CD4-positive, alpha-beta T cell treated with Interleukin-15 for 4 hours (primary cell): ENCODE data around the gene CLIC6.
"Not testable (repeated sequence)": the region's sequence is repeated elsewhere in the genome, so short reads cannot be mapped to it uniquely, and the experiment has no call there.

ENCODE experiments used
- DNase-seq: peaks from one replicate; pipeline ENCODE4 v3.0.0-alpha.2; 2020; ENCODE audit warnings: low spot score

Gene CLIC6

GRCh38 chr21:34653522-34653921 lies 15.3 kb upstream of the CLIC6 start:
- DNase-seq, result no peak

- no peak for DNase-seq
Observed at GRCh38 chr21:34661848-34662247, 6.9 kb upstream of the CLIC6 start.

GRCh38 chr21:34667761-34668160 lies 1.0 kb upstream of the CLIC6 start:
- no peak for DNase-seq

GRCh38 chr21:34669149-34669879 lies 520 bp downstream of the CLIC6 start:
- DNase-seq, result no peak

- not testable (repeated sequence) for DNase-seq
Observed at GRCh38 chr21:34669880-34670219, 1.1 kb downstream of the CLIC6 start.

GRCh38 chr21:34670220-34670961 lies 1.6 kb downstream of the CLIC6 start:
- DNase-seq, result no peak

GRCh38 chr21:34670962-34671348 lies 2.2 kb downstream of the CLIC6 start:
- no peak for DNase-seq

GRCh38 chr21:34671462-34671861 lies 2.7 kb downstream of the CLIC6 start:
- no peak for DNase-seq

GRCh38 chr21:34671891-34672290 lies 3.1 kb downstream of the CLIC6 start:
- no peak for DNase-seq

- DNase-seq, result no peak
Observed at GRCh38 chr21:34673006-34673405, 4.2 kb downstream of the CLIC6 start.

GRCh38 chr21:34674468-34674867 lies 5.7 kb downstream of the CLIC6 start:
- DNase-seq, result no peak

- no peak for DNase-seq
Observed at GRCh38 chr21:34675871-34676270, 7.1 kb downstream of the CLIC6 start.

GRCh38 chr21:34679051-34679450 lies 10.3 kb downstream of the CLIC6 start:
- DNase-seq, result no peak

GRCh38 chr21:34684174-34684876 lies 15.5 kb downstream of the CLIC6 start:
- DNase-seq, result no peak

- no peak for DNase-seq
Observed at GRCh38 chr21:34687065-34687464, 18.3 kb downstream of the CLIC6 start.

- DNase-seq, result no peak
Observed at GRCh38 chr21:34687745-34688144, 19.0 kb downstream of the CLIC6 start.

- no peak for DNase-seq
Observed at GRCh38 chr21:34688145-34688544, 19.4 kb downstream of the CLIC6 start.

GRCh38 chr21:34688715-34689114 lies 19.9 kb downstream of the CLIC6 start:
- no peak for DNase-seq

- DNase-seq, result no peak
Observed at GRCh38 chr21:34690041-34690792, 21.4 kb downstream of the CLIC6 start.

- DNase-seq, result no peak
Observed at GRCh38 chr21:34690793-34691175, 22.0 kb downstream of the CLIC6 start.

GRCh38 chr21:34691390-34692032 lies 22.7 kb downstream of the CLIC6 start:
- DNase-seq, result no peak

GRCh38 chr21:34692458-34693020 lies 23.7 kb downstream of the CLIC6 start:
- no peak for DNase-seq
